ENCODE data around the gene TRPM1.

TRPM1 gene

DNA sequence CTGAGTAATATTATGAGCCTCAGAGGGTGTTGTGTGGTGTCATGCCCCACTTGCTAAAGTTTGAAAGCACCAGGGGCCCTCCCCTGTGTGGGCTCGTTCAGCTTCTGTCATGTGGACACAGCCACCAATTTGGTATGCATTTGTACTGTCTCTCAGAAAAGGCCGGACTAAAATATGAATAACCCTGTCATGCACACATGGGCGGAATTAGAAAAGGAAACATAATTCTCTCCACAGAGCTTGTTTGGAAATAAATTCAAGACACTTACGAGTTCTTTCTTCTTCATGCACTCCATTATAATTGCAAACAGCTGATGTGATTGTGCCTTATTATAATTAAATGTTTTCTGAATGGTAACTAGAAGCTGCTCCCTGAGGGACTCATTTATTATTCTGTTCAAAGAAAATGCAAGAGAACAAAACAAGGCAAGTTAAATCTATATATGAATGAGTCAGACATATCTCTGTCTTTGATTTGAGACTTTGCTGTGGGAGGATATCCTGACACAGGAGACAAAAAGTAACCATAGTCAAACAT is 39.1 kb downstream of the TRPM1 start:
- Histone ChIP-seq H3K36me3 (ENCODE audit: insufficient read depth, low read length) (no peaks in the 10 kb centered on the region), H3K4me1 (ENCODE audit: insufficient read depth, low read length) (no peaks in the 10 kb centered on the region), H3K4me3 (ENCODE audit: low read depth in 1 of 2, low read length in 2 of 2) (no peak overlapping the region), H3K27ac (ENCODE audit: low read depth, low read length) (no peak overlapping the region), H3K9me3 (ENCODE audit: low read length) (no peaks in the 10 kb centered on the region), H3K9ac (ENCODE audit: low read length) (no peak overlapping the region), H3K27me3 (ENCODE audit: control insufficient read depth in 1 of 2, insufficient read depth in 2 of 2, low read length in 2 of 2) (no peaks in the 10 kb centered on the region)

DNA sequence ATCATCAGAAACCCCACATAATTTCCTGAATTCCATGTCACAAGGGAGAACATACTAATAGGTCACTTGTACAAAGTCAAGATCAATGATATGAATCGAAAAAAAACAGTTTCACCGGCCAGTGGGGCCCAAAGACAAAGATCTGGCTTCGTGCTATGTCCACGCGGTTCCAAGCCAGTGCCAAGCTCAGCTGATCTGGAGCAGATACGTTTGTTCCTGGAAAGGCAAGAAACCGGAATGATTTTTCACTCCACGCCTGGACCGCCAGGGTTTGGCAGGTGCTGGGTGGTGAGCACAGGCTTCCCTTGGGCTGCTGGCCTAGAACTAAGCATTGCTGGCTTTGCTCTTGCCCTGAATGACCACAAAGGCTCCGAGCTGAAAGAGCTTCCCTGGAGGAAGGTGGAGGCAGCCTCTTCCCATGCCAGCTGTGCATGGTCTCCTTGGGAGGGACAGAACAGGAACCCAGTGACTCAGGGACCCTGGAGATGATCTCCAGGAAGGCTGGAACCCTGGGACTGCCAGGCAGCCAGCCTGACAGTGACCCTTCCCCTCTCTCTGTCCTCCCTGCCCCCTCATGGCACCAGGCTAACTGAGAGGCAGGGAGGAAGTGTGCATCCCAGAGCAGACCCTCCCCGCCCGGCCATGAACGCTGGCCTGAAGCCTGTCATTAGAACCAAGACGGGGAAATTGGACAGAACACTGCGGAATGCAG is 40.9 kb downstream of the TRPM1 start:
- Histone ChIP-seq H3K4me1 (ENCODE audit: insufficient read depth, low read length) (no peaks in the 10 kb centered on the region), H3K36me3 (ENCODE audit: insufficient read depth, low read length) (no peaks in the 10 kb centered on the region), H3K27ac (ENCODE audit: low read depth, low read length) (no peak overlapping the region), H3K9me3 (ENCODE audit: low read length) (no peaks in the 10 kb centered on the region), H3K9ac (ENCODE audit: low read length) (no peak overlapping the region), H3K4me3 (ENCODE audit: low read depth in 1 of 2, low read length in 2 of 2) (no peak overlapping the region), H3K27me3 (ENCODE audit: control insufficient read depth in 1 of 2, insufficient read depth in 2 of 2, low read length in 2 of 2) (no peaks in the 10 kb centered on the region)

- Histone ChIP-seq H3K4me3 (ENCODE audit: low read depth in 1 of 2, low read length in 2 of 2) (no peak overlapping the region), H3K27ac (ENCODE audit: low read depth, low read length) (no peak overlapping the region), H3K4me1 (ENCODE audit: insufficient read depth, low read length) (no peaks in the 10 kb centered on the region), H3K27me3 (ENCODE audit: control insufficient read depth in 1 of 2, insufficient read depth in 2 of 2, low read length in 2 of 2) (no peaks in the 10 kb centered on the region), H3K36me3 (ENCODE audit: insufficient read depth, low read length) (no peaks in the 10 kb centered on the region), H3K9ac (ENCODE audit: low read length) (no peak overlapping the region), H3K9me3 (ENCODE audit: low read length) (no peaks in the 10 kb centered on the region)
Observed at GRCh38 chr15:31058236-31058962, 43.1 kb downstream of the TRPM1 start.

DNA sequence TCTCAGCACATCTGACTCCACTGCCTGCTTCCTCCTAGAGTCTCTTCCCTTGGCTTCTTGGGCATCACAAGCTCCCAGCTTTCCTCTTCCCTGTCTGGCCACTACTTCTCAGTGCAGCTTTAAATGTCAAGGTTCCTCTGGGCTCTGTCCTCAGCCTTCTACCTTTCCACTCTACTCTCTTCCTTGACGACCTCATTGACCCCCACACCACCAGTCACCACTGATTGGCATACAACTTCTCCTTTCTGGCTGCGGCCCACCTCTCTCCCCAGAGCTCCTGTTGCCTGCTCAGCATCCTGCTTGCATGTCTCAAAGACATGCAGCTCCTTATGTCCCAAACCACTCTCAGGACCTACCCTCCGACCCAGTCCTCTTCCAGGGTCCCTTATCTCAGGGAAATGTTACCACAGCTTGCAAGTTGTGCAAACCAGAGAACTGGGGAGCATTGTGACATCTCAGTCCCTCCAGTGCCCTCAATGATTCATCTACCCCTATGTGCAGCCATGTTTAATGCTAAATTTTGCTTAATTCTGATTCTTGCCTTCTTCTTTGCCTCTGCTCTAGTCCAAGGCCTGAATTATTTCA is 49.9 kb downstream of the TRPM1 start:
- Histone ChIP-seq H3K4me3 (ENCODE audit: low read depth in 1 of 2, low read length in 2 of 2) (no peak overlapping the region), H3K27ac (ENCODE audit: low read depth, low read length) (no peak overlapping the region), H3K36me3 (ENCODE audit: insufficient read depth, low read length) (no peaks in the 10 kb centered on the region)

DNA sequence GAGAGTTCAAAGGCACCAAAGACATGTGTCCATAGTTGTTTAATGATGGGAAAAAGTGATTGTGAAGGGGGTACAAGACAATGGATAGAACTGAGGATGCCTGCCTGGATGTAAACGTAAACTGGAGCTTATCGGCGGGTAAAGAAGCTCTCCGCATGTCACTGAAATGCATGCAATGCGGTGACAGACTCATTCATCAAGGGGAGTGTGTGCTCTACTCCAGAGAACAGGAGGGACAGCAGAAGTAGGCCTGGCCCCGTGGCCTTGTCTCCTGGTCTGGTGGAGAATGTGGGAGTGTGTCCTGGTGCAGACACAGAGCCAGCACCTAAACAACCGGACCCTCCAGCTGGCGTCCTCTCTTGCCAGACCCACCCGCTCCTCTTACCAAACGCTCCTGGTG is 50.6 kb downstream of the TRPM1 start:
- Histone ChIP-seq H3K4me1 (ENCODE audit: insufficient read depth, low read length) (no peaks in the 10 kb centered on the region), H3K27me3 (ENCODE audit: control insufficient read depth in 1 of 2, insufficient read depth in 2 of 2, low read length in 2 of 2) (no peaks in the 10 kb centered on the region), H3K9ac (ENCODE audit: low read length) (no peak overlapping the region), H3K27ac (ENCODE audit: low read depth, low read length) (no peak overlapping the region), H3K9me3 (ENCODE audit: low read length) (no peaks in the 10 kb centered on the region), H3K4me3 (ENCODE audit: low read depth in 1 of 2, low read length in 2 of 2) (no peak overlapping the region), H3K36me3 (ENCODE audit: insufficient read depth, low read length) (no peaks in the 10 kb centered on the region)

More for the DNA sequence above, 49.9 kb downstream of the TRPM1 start:
- H3K9ac ChIP-seq (ENCODE audit: low read length), result no peak overlapping the region
- no peaks in the 10 kb centered on the region for H3K9me3 ChIP-seq (ENCODE audit: low read length)
- no peaks in the 10 kb centered on the region for H3K27me3 ChIP-seq (ENCODE audit: control insufficient read depth in 1 of 2, insufficient read depth in 2 of 2, low read length in 2 of 2)
- H3K4me1 ChIP-seq (ENCODE audit: insufficient read depth, low read length), result no peaks in the 10 kb centered on the region

- no peaks in the 10 kb centered on the region for H3K27me3 ChIP-seq (ENCODE audit: control insufficient read depth in 1 of 2, insufficient read depth in 2 of 2, low read length in 2 of 2)
- no peaks in the 10 kb centered on the region for H3K36me3 ChIP-seq (ENCODE audit: insufficient read depth, low read length)
- H3K9ac ChIP-seq (ENCODE audit: low read length), result no peak overlapping the region
- H3K9me3 ChIP-seq (ENCODE audit: low read length), result no peaks in the 10 kb centered on the region
- no peaks in the 10 kb centered on the region for H3K4me1 ChIP-seq (ENCODE audit: insufficient read depth, low read length)
- H3K4me3 ChIP-seq (ENCODE audit: low read depth in 1 of 2, low read length in 2 of 2), result no peak overlapping the region
- no peak overlapping the region for H3K27ac ChIP-seq (ENCODE audit: low read depth, low read length)
Observed at GRCh38 chr15:31049682-31050615, 51.6 kb downstream of the TRPM1 start.

DNA sequence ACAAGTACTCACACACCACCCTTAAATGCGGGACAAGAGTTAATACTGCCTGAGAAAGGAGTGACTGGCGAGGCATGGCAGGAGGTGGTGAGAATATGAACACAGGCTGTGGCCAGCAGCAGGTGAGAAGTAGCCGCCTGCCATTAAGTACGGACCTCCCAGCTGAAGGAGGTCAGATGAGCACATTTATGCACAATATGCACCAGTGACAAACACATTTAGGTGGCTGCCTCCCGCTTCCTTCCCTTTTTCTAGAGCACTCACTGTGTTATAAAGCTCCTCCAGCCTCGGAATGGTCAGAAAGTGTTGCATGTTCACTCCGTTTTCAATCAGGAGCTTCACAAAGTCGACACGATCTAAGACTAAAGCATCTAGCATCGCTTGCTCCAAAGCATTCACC is 52.4 kb downstream of the TRPM1 start:
- H3K27me3 ChIP-seq (ENCODE audit: control insufficient read depth in 1 of 2, insufficient read depth in 2 of 2, low read length in 2 of 2), result no peaks in the 10 kb centered on the region
- no peak overlapping the region for H3K27ac ChIP-seq (ENCODE audit: low read depth, low read length)
- H3K4me3 ChIP-seq (ENCODE audit: low read depth in 1 of 2, low read length in 2 of 2), result no peak overlapping the region
- no peaks in the 10 kb centered on the region for H3K36me3 ChIP-seq (ENCODE audit: insufficient read depth, low read length)
- H3K4me1 ChIP-seq (ENCODE audit: insufficient read depth, low read length), result no peaks in the 10 kb centered on the region
- no peaks in the 10 kb centered on the region for H3K9me3 ChIP-seq (ENCODE audit: low read length)
- no peak overlapping the region for H3K9ac ChIP-seq (ENCODE audit: low read length)

DNA sequence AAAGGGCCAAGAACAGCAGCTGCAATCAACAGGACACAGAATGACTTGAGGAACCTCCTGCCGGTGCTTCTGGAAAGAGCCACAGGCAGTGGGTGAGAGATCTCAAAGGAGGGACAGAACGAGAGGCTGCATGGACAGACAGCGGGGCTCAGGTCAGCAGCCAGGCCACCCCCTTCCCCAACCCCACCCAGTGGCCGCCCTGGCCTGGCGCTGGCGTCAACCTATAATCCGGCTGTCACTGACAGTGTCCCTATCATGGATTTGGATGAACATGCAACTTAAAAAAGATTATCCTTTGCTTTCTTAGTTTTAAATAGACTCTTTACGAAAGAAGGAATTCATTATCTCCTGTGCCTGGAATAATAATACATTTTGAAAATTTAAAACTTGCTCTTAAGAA is 54.1 kb downstream of the TRPM1 start:
- no peaks in the 10 kb centered on the region for H3K36me3 ChIP-seq (ENCODE audit: insufficient read depth, low read length)
- no peak overlapping the region for H3K4me3 ChIP-seq (ENCODE audit: low read depth in 1 of 2, low read length in 2 of 2)
- no peak overlapping the region for H3K27ac ChIP-seq (ENCODE audit: low read depth, low read length)
- no peaks in the 10 kb centered on the region for H3K27me3 ChIP-seq (ENCODE audit: control insufficient read depth in 1 of 2, insufficient read depth in 2 of 2, low read length in 2 of 2)
- H3K9me3 ChIP-seq (ENCODE audit: low read length), result no peaks in the 10 kb centered on the region
- no peaks in the 10 kb centered on the region for H3K4me1 ChIP-seq (ENCODE audit: insufficient read depth, low read length)
- no peak overlapping the region for H3K9ac ChIP-seq (ENCODE audit: low read length)

GRCh38 chr15:31046759-31047359 is 54.7 kb downstream of the TRPM1 start:
- Histone ChIP-seq H3K9me3 (ENCODE audit: low read length) (no peaks in the 10 kb centered on the region), H3K4me3 (ENCODE audit: low read depth in 1 of 2, low read length in 2 of 2) (no peak overlapping the region), H3K27me3 (ENCODE audit: control insufficient read depth in 1 of 2, insufficient read depth in 2 of 2, low read length in 2 of 2) (no peaks in the 10 kb centered on the region), H3K36me3 (ENCODE audit: insufficient read depth, low read length) (no peaks in the 10 kb centered on the region), H3K27ac (ENCODE audit: low read depth, low read length) (no peak overlapping the region), H3K9ac (ENCODE audit: low read length) (no peak overlapping the region), H3K4me1 (ENCODE audit: insufficient read depth, low read length) (no peaks in the 10 kb centered on the region)

- Histone ChIP-seq H3K27me3 (ENCODE audit: control insufficient read depth in 1 of 2, insufficient read depth in 2 of 2, low read length in 2 of 2) (no peaks in the 10 kb centered on the region), H3K9me3 (ENCODE audit: low read length) (no peaks in the 10 kb centered on the region)
Observed at GRCh38 chr15:31045606-31046005, 55.9 kb downstream of the TRPM1 start.

More at GRCh38 chr15:31045606-31046005, 55.9 kb downstream of the TRPM1 start:
- Histone ChIP-seq H3K9ac (ENCODE audit: low read length) (no peak overlapping the region), H3K36me3 (ENCODE audit: insufficient read depth, low read length) (no peaks in the 10 kb centered on the region), H3K27ac (ENCODE audit: low read depth, low read length) (no peak overlapping the region), H3K4me3 (ENCODE audit: low read depth in 1 of 2, low read length in 2 of 2) (no peak overlapping the region), H3K4me1 (ENCODE audit: insufficient read depth, low read length) (no peaks in the 10 kb centered on the region)

Data from muscle layer of colon (tissue), 2 donors.